ENCODE results near the gene CD109.

DNA sequence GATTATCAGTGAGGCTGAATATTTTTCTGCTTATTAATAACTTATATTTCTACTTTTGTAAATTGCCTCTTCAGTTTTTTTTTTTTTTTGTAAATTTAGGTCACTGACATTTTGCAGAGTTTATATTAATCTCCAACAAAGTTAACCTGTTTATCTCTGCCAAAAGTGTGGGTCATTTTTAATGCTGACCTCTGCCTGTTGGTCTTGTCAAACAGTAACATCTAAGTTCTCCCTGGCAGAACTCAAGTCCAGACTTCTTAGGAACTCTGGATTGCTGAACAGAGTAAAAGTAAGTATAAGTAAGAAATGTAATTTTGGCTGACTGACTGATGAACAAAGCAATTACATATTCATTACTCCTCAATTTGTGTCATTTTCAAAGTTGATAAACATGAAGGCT, 83.9 kb downstream of the CD109 start:
- TF ChIP-seq TCF12 (IDR thresholded peaks at IDR 0.05; ENCODE audit: low read depth) (no peak), FOXM1 (IDR thresholded peaks at IDR 0.05; ENCODE audit: borderline replicate concordance, low read depth) (no peak)
- TF ChIP-seq, protein P1, sequence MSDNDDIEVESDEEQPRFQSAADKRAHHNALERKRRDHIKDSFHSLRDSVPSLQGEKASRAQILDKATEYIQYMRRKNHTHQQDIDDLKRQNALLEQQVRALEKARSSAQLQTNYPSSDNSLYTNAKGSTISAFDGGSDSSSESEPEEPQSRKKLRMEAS (IDR thresholded peaks at IDR 0.05) = no peak

All from Ishikawa (cell line).